C4-2B (cell line): ENCODE measurements around the gene S100A5.

ENCODE experiments used
- CTCF ChIP-seq: fragments of 450-650 bp; conservative IDR thresholded peaks from 2 replicates; pipeline ENCODE4 v1.5.1; 2017; ENCODE audit warnings: mild to moderate bottlenecking
- ZFX ChIP-seq: fragments of 450-650 bp; IDR thresholded peaks from 2 replicates; pipeline ENCODE4 v1.6.1; 2017

- TF ChIP-seq CTCF (no peak), ZFX (no peak)
These were observed 3.9 kb downstream of the S100A5 start for GRCh38 chr1:153536671-153537375.
